NCI-H187 treated with DMSO at 0.1 percent for 48 hours (cell line): Measurements from ENCODE around the gene SYT14.
"Not testable (repeated sequence)": the region's sequence is repeated elsewhere in the genome, so short reads cannot be mapped to it uniquely, and the experiment has no call there.

Experiments
- DNase-seq: peaks from one replicate; lab custom pipeline; 2025; lab: John Stamatoyannopoulos, UW

The SYT14 gene

DNA sequence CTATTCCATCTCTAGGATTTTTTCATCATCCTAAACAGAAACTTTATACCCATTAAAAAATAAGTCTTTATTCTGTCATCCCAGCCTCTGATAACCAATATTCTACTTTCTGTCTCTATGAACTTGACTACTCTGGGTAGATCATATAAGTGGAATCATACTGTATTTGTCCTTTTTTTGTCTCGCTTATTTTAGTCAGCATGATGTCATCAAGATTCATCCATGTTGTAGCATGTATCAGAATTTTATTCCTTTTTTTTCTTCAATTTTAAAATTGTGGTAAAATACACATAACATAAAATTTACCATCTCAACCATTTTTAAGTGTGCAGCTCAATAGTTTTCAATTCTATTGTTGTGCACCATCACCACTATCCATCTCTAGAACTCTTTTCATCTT lies 90.0 kb downstream of the SYT14 start:
- DNase-seq, result no peak

DNA sequence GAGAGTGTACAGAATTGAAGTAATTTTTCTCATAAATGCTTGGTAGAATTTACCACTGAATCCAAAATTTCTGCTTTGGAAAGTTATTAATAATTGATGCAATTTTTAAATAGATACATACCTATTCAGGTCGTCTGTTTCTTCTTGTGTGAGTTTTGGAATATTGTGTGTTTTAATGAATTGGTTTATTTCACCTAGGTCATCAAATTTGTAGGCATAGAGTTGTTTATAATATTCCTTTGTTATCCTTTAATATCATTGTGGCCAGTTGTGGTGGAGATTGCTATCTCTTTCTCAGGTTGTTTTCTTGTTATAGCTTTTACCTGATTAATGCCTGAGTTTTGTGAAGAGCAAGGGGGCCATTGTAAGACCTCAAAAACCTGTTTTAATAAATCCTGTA lies 93.5 kb downstream of the SYT14 start:
- DNase-seq, result no peak

DNA sequence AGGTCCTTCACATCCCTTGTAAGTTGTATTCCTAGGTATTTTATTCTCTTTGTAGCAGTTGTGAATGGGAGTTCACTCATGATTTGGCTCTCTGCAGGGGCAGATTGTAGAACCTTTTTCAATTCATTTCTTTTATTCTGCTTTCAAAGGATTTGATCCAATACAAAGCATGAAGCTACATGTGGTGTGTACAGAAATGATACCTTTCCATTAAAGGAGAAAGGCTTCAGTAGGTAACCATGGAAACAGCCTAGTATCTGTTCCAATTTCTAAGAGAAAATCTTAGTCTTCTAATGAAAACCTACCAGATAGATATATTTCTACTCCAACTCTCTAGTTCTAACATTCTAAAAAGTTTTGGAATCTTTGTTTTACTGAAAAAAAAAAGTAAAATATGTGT lies 105.0 kb downstream of the SYT14 start:
- DNase-seq, result no peak

DNA sequence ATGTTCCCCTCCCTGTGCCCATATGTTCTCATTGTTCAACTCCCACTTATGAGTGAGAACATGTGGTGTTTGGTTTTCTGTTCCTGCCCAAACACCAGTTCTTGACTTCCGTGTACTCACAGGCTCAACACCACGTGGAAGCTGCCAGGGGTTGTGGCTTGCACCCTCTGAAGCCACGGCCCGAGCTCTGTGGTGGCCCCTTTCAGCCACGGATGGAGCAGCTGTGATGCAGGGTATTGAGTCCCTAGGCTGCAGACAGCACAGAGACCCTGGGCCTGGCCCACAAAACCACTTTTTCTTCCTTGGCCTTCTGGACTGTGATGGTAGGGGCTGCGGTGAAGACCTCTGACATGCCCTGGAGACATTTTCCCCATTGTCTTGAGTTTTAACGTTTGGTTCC lies 111.6 kb downstream of the SYT14 start:
- no peak for DNase-seq

DNA sequence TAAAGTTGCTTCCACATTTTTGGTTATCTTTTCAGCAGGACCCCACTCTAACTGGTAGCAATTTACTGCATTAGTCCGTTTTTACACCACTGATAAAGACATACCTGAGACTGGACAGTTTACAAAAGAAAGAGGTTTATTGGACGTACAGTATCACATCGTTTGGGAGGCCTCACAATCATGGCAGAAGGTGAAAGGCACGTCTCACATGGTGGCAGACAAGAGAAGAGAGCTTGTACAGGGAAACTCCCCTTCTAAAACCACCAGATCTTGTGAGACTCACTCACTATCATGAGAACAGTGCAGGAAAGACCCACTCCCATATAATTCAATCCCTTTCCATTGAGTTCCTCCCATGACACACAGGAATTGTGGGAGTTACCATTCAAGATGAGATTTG lies 112.5 kb downstream of the SYT14 start:
- DNase-seq, result not testable (repeated sequence)

DNA sequence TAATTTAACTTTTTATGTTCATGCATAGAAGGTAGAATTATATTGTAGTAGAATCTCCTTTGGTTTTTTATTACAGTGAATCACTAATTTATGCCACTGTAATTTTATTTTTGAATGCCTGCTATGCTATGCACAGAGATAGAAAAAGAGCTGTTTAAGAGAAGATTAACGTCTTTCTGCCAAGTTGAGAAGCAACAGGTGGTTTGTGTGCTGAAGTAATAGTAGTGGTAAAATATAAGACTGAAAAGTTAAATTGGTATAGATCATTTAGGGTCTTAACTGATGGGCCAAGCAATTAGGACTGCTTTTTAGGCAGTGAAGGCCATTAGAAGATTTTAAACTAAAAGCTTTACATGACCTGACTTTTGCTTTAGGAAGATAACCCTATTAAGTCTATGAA lies 115.1 kb downstream of the SYT14 start:
- DNase-seq, result no peak

DNA sequence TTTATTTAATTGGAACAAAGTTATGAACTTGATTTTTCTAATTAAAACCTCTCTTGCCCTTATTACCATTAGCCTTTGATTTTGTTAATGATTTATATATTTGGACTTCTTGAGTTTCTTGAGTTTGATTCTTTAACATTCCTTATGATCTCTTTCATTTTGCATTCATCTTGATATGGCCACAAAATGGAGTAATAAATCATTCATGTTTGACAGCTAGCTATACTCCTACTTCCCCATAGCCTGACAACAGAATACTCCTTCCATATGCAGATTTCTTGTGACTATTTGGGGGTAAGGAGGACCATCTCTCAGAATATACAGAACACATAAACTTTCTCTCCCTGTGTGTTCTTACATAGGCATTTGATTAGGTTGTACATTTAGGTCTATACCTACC lies 119.6 kb downstream of the SYT14 start:
- no peak for DNase-seq

DNA sequence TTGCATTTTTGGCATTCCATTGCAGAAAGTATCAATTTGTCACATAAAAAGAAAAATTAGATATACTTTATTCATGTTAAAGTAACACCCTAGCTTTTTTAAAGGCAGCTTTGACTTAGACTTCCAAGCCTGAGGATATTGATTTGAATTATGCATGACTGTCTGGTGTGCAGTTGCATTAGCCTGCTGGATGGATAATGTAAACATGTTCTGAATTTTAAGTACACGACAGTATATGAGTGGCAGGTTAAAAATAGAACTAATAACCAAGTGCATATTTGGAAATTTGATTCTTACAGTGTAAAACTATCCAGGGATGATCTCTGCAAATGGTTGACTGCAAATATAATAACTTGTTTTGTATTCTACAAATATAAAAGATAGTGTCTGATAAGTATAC lies 124.0 kb downstream of the SYT14 start:
- no peak for DNase-seq

DNA sequence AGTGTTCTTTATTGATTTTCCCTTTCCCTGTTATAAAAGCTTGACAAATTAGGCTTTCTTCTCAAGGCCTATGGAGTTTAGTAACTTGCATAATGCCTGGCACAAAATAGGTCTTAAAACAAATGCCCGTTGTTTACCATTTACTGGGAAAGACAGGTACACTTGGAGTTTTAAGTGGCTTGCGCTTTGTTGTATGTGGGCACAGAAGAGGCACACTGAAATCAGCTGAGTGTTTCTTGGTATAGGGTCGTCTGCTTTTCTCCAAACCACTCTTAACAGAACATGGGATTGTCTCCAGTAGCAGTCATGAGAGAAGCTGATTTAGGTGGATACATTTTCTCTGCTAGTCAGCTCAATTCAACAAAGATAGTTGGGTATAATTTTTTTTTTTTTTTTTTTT lies 132.5 kb downstream of the SYT14 start:
- no peak for DNase-seq

DNA sequence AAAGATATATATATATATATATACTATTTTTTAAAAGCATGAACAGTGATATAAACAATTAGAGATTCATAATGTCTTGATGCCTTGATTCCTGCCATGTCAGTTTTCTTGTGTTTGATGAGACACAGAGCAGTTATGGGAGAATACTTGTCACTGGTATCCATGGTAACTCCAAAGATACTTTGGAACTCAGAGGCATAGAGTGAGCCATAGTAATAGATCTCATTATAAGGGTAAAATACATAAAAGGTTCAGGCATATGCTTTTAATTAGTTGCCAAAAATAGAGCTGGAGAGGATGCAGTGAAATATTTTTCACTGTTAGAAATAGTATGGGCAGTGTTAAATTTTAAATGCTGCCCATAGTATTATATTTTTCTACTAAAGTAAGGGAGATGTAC lies 134.1 kb downstream of the SYT14 start:
- DNase-seq, result no peak

DNA sequence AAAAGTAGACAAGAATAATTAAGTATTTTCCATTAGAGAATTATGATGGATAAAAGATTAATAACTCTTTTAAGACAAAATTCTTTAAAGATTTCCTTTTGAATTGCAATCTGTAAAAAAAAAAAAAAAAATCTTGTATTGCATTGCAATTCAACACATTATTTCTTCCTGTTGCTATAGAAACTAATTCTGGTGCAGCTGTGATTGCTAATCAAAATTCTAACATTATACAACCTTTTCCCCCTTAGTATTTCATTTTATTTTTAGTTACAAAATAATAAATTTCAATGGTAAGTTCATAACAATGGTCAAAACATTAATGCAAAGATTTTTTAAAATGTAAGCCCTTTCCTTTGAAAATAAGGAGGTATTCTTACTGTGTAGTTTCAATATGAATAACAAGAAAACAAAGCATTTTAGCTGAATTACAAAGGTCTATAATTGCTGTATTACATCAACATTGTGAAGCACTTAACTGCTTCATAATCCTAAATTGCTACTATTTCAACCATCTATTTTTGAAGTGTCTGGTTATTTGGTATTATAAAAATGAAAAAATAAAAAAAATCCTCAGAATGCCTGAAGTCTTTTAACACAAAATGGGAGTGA lies 135.0 kb downstream of the SYT14 start:
- no peak for DNase-seq

DNA sequence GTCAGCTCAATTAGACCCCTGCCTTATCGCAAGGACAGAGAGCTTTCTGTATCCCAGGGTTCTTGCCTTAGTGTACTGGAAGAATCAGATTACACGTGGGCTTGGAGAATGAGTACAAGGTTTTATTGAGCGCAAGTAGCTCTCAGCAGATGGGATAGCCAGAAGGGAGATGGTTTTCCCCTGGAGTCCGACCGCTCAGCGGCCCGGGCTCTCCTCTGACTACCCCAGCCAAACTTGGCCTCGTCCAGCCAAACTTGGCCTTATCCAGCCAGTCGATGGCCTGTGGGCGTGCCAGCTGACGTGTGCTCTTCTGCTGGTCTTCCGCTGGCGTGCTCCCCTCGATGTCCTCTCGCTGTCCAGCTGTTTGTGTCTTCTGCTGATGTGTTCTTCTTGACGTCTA lies 136.9 kb downstream of the SYT14 start:
- DNase-seq, result no peak

DNA sequence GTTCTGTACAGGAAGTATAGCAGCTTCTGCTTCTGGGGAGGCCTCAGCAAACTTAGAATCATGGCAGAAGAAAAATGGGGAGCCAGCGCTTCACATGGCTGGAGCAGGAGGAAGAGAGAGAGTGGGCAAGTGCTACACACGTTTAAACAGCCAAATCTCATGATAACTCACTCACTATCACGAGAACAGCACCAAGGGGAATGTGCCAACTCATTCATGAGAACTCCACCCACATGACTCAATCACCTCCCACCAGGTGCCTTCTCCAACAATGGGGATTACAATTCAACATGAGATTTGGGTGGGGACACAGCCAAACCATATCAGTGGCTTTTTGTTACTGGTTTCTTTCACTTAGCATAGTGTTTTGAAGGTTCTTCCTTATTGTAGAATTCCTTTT lies 138.6 kb downstream of the SYT14 start:
- DNase-seq, result no peak

DNA sequence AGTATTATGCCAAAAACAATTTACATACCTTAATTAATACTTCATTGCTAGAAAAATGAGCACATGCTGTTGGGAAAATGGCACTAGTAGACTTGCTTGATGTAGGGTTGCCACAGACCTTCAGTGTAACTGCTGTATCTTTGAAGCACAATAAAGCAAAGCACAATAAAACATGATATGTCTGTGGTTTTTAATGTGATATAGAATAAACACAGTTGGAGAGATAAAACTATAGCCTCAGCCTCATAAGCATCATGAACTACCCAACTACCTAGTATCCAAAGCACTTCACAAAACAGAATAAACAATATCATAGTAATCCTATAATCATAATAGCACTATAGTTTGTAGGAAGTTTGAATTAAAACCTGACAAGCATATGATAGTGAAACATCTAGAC lies 143.5 kb downstream of the SYT14 start:
- no peak for DNase-seq

DNA sequence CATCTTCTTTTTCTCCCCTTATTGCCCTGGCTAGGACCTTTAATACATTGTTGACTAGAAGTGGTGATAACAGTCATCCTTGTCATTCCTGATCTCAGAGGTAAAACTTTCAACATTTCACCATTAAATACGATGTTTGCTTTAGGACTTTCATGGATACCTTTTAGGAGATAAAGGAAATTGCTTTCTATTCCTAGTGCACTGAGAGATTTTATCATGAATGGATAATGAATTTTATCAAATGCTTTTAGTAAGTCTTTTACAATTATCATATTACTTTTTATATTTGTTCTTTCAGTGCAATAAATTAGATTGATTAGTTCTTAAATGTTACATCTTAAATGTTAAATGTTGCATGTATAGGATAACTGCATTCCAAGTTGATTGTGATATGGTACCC lies 147.3 kb downstream of the SYT14 start:
- no peak for DNase-seq

DNA sequence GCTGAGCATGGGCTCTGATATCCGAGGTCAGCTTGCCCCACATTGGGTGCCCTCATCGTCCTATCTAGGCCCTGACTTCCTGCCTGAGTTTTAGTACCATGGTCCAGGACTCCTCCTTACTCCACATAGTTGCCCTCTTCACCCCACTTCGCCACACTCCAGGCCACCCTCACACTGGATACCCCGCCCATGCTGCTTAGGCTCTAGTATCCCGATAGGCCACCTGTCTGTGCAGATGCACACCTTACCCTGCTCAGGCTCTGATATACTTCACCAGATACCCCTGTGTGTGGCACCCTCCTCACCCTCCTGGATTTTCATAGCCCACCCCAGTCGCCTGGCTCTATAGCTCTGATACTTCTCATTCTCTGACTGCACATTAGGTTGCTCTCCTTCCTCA lies 149.0 kb downstream of the SYT14 start:
- no peak for DNase-seq

DNA sequence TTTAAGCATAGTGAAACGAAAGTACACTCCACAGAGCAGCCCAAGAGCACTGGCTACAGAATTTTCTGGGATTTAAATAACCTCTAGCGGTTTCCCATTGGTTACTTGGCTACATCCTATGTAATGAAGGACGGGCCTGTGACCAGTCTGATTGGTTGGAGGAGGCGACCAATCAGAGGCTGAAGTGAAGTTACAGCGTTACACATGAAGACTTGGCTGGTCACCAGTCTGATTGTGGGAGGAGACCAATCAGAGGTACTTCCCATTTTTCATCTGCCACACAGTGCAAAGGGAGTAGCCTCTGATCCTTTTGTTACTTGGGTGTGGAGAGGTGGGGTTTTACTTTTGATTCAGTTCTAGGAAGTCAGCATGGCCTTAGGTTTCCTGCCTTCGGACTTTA lies 151.8 kb downstream of the SYT14 start:
- no peak for DNase-seq

DNA sequence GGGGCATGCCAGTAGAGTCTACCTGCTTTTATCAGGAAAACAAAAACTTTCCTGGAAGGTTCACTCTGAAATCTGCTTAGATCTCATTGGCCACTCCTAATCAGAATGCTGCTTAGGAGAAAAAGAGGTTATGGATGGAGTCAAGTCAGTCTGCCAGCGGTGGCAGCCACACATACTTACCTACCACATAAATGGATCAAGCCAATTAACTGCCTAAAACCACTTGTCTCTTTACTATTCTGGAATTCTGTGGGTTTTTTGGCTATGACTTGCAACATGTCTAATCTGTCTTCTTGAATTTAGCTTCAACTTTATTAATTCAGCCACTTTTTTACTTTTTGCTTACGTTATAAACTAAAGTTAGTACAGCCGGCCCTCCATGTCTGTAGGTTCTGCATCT lies 154.3 kb downstream of the SYT14 start:
- DNase-seq, result no peak

DNA sequence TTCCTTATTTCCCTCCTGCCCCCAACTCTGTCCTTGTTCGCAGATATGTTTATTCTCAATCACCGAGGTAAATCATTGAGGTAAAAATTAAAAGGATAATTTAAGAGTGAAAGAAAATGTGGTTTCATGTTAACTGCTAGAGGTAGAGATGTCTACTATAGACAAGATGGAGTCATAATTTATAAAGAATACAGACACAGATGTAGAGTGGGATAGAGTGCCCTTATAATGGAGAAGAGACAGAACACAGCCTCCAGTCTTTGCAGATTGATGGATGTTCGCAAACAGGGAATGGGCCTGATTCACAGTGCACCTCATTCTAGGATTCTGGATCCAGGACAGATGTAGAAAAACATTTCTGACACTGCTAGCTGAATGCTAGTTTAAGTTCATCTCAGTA lies 155.4 kb downstream of the SYT14 start:
- DNase-seq, result no peak

DNA sequence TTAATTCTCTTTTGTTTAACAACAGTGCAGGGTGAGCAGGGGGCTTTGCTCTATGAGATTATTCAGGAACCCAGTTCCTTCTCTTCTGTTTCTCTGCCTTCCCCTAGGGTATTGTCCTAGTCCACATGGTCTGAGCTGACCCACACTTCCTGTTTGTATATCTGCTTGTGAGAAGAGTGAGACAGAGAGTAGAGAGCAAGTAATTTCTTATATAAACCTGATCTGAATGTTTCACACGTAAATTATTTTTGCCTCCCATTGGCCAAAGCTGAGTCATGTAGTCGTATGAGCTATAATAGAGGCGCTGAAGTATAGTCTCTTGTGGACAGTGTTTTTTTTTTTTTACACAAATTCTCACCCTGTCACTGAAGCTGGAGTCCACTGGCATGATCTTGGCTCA lies 160.3 kb downstream of the SYT14 start:
- DNase-seq, result no peak

DNA sequence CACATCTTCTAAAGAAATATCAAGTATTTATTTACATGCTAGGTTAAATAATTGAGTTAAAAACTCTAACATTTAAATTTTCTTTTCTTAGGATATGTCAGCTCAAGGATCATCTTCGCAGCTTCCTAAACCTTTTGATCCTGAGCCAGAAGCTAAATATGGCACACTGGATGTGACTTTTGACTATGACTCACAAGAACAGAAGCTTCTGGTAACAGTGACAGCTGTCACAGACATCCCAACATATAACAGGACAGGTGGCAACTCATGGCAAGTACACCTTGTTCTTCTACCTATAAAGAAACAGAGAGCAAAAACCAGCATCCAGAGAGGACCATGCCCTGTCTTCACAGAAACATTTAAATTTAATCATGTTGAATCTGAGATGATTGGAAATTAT lies 161.9 kb downstream of the SYT14 start:
- DNase-seq, result no peak

DNA sequence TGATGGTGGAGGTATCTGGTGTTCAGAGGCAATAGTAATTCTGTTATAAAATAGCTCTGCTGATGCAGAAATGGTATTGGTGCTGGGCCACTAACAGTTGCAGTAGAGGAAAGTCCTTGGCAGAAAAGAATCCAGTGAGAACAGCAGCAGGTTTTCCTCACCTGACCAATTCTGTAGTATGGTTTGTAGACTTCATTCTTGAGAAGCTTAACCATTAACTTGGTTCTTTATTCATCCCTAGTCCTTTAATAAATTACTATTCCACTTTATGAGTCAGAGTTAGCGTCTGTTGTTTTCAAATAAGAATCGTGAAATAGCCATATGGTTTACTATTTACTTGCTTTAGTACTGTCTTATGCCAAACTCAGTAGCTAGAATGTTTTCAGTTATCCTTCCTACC lies 166.1 kb downstream of the SYT14 start:
- DNase-seq, result no peak

DNA sequence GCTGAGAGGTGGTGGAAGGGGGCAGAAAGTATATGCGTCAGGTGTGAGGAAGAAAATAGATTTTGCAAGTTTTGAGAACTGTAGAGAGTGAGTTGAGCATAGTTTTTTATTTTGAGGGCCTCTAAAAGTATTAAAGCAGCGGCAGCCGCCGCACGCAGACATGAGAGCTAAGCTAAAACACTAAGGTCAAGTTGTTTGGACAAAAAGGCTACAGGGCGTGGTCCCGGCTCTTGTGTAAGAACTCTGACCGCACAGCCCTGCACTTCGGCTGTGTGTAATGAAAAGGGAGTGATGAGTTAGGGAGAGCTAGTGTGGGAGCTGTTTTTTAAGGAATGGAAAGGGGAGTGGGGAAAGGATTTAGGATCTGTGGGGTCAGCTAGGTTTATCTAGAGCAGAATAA lies 174.9 kb downstream of the SYT14 start:
- DNase-seq, result not testable (repeated sequence)

DNA sequence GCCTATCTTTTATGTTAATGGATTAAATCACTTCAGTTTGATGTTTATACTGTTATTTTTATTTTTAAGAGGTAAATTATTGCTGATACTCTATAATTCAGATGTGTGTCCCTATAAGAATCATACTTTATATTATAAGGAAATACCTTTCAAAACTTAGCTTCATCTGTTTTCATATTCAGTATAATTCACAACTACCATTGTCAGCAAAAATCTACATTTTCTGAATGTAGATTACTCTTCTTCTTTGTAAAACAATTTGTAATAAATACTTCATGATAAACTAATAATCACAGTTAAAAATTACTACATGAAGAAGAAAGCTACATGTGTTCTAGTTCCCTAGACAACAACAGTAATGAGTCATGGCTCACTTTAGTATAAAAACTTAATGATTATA lies 179.2 kb downstream of the SYT14 start:
- no peak for DNase-seq

DNA sequence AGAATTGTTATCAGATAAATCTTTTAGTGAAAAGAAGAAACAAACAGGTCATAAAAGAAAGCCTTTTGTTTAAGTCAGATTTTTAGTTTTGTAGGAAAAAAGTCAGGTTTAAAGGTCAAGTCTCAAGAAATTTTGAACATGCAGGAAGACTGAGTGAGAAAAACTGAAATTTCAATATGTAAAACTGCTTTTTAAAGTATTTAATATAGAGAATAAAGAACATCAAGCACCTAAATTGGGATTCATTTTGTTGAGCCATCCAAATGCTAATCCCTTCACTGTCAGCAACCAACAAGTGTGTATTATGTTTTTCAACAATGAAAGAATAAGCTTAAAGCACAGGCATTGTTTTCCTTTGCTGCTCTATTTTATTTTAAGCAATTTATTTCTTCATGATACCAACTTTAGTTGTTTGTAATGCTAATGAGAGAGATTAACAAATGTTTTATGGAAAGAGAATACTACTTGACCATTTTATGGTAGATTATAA lies 179.7 kb downstream of the SYT14 start:
- no peak for DNase-seq
